Liver (tissue), 9 donors: ENCODE data around the gene CAP1. TPM values are rescaled to one million over a fixed set of nuclear protein-coding genes. Genes with fewer than 3 reads are reported as not detected.

Experiments
- DNase-seq: peaks from one replicate; pipeline ENCODE4 v3.0.0-alpha.2; 2017; ENCODE audit warnings: low spot score
- H3K27ac ChIP-seq, 2 donors: one replicate each; pipeline ENCODE4 v1.7.0; 2013; ENCODE audit warnings: inconsistent platforms in 2 of 2, low read length in 2 of 2, control low read depth in 1 of 2, low read depth in 1 of 2, mild to moderate bottlenecking in 1 of 2
- H3K27me3 ChIP-seq, 4 donors: one replicate each; pipeline versions ENCODE4 v1.6.1 to v1.7.0; 2013; ENCODE audit warnings: low read length in 3 of 4, inconsistent platforms in 1 of 4, mild to moderate bottlenecking in 1 of 4, moderate library complexity in 1 of 4; ENCODE audit not compliant: control insufficient read depth in 4 of 4, insufficient read depth in 4 of 4
- H3K36me3 ChIP-seq, 4 donors: one replicate each; pipeline versions ENCODE4 v1.6.1 to v1.7.0; 2013; ENCODE audit warnings: low read length in 3 of 4, mild to moderate bottlenecking in 3 of 4, low read depth in 1 of 4, moderate library complexity in 1 of 4; ENCODE audit not compliant: control insufficient read depth in 4 of 4, insufficient read depth in 3 of 4
- H3K4me1 ChIP-seq, 4 donors: one replicate each; pipeline versions ENCODE4 v1.6.1 to v1.7.0; 2013; ENCODE audit warnings: low read length in 3 of 4, mild to moderate bottlenecking in 3 of 4, moderate library complexity in 1 of 4; ENCODE audit not compliant: control insufficient read depth in 4 of 4, insufficient read depth in 4 of 4
- H3K4me3 ChIP-seq, 3 donors: one replicate each; pipeline versions ENCODE4 v1.6.1 to v1.7.0; 2013; ENCODE audit warnings: low read length in 3 of 3, control low read depth in 1 of 3, low read depth in 1 of 3, mild to moderate bottlenecking in 1 of 3
- H3K9ac ChIP-seq, 2 donors: one replicate each; pipeline ENCODE4 v1.7.0; 2013; ENCODE audit warnings: low read length in 2 of 2, mild to moderate bottlenecking in 2 of 2, moderate library complexity in 2 of 2, control low read depth in 1 of 2, low read depth in 1 of 2
- H3K9me3 ChIP-seq, 4 donors: one replicate each; pipeline versions ENCODE4 v1.6.1 to v1.7.0; 2013; ENCODE audit warnings: low read length in 3 of 4; ENCODE audit not compliant: control insufficient read depth in 4 of 4
- ATF3 ChIP-seq: IDR thresholded peaks from 2 replicates; pipeline ENCODE4 v1.6.1; 2016; ENCODE audit warnings: antibody characterized with exemption
- CTCF ChIP-seq: fragments of 150-350 bp; IDR thresholded peaks from 2 replicates; pipeline ENCODE4 v1.5.1; 2017; ENCODE audit warnings: improper control_type of control experiment, low read depth, low read length; ENCODE audit not compliant: missing input control
- FOXA1 ChIP-seq: IDR thresholded peaks from 2 replicates; pipeline ENCODE4 v1.6.1; 2016; ENCODE audit warnings: antibody characterized with exemption
- FOXA2 ChIP-seq: IDR thresholded peaks from 2 replicates; pipeline ENCODE4 v1.6.1; 2016; ENCODE audit warnings: antibody characterized with exemption
- JUND ChIP-seq, 2 donors: IDR thresholded peaks; 2 replicates each; pipeline ENCODE4 v1.6.1; 2016; ENCODE audit warnings: antibody characterized with exemption in 2 of 2
- NR2F2 ChIP-seq: IDR thresholded peaks from 2 replicates; pipeline ENCODE4 v1.6.1; 2016; ENCODE audit warnings: antibody characterized with exemption
- REST ChIP-seq: IDR thresholded peaks from 2 replicates; pipeline ENCODE4 v1.6.1; 2016; ENCODE audit warnings: antibody characterized with exemption, mild to moderate bottlenecking
- SP1 ChIP-seq: IDR thresholded peaks from 2 replicates; pipeline ENCODE4 v1.6.1; 2018; ENCODE audit warnings: antibody characterized with exemption, mild to moderate bottlenecking
- TAF1 ChIP-seq: conservative IDR thresholded peaks from 2 replicates; pipeline ENCODE4 v1.6.1; 2016; ENCODE audit warnings: antibody characterized with exemption, mild to moderate bottlenecking
- ZBTB33 ChIP-seq: IDR thresholded peaks from 2 replicates; pipeline ENCODE4 v1.6.1; 2016; ENCODE audit warnings: antibody characterized with exemption
- WGBS: extraction: QIAGEN DNeasy Blood & Tissue Kit; methylation state at CpG from one replicate; pipeline ENCODE4 v1.1.7; 2013; 5-methylcytosine and 5-hydroxymethylcytosine counted together
- polyA plus RNA-seq, 2 donors: library from polyadenylated mRNA; stranded (reverse) in 1 of 2; unstranded in 1 of 2; fragments of 200-250 nt in 1 of 2; fragments of >200 nt in 1 of 2; fragmentation: Nextera tagmentation in 1 of 2; extraction: Ambion mirVana in 1 of 2; gene quantifications; one replicate each; pipeline versions ENCODE4 v1.2.1 to v1.2.3, GENCODE V29; 2013 to 2015
- total RNA-seq, 2 donors: library from RNA; depleted of rRNA; stranded (reverse); fragments of >200 nt; gene quantifications; one replicate each; pipeline ENCODE4 v1.2.3, GENCODE V29; 2014
- donor health status: healthy.
- donor health status: healthy.
- donor health status: healthy.
- donor health status: healthy.
- donor health status: healthy.

The CAP1 gene
- total and polyA plus RNA-seq, 4 donors = 75.5 to 105 (median 84.6) TPM

GRCh38 chr1:40027647-40028046, 12.9 kb upstream of the CAP1 start:
- Histone ChIP-seq H3K4me1 (peaks cover 0 to 4% (median 0%) of the 10 kb centered on the region in 4 donors), H3K4me3 (no peak overlapping the region), H3K27me3 (no peaks in the 10 kb centered on the region), H3K9me3 (peaks cover 7 to 19% (median 8%) of the 10 kb centered on the region in 4 donors), H3K27ac (no peak overlapping the region), H3K9ac (no peak overlapping the region), H3K36me3 (no peaks in the 10 kb centered on the region)
- no peak for TF ChIP-seq NR2F2
- TF ChIP-seq TAF1 = no peak
- no peak for TF ChIP-seq REST
- no peak for TF ChIP-seq FOXA2
- no peak for TF ChIP-seq JUND (IDR thresholded peaks at IDR 0.05)
- no peak for TF ChIP-seq SP1
- TF ChIP-seq FOXA1 = no peak
- no peak for TF ChIP-seq ATF3
- DNase-seq = no peak

GRCh38 chr1:40029608-40030007, 10.9 kb upstream of the CAP1 start:
- Histone ChIP-seq H3K36me3 (no peaks in the 10 kb centered on the region), H3K9me3 (peaks cover 4 to 12% (median 6%) of the 10 kb centered on the region in 4 donors), H3K4me1 (peaks cover 0 to 4% (median 0%) of the 10 kb centered on the region in 4 donors), H3K4me3 (no peak overlapping the region), H3K9ac (no peak overlapping the region), H3K27me3 (no peaks in the 10 kb centered on the region), H3K27ac (no peak overlapping the region)
- DNase-seq = no peak
- no peak for TF ChIP-seq CTCF
- TF ChIP-seq FOXA1 = no peak
- TF ChIP-seq ZBTB33 = no peak
- TF ChIP-seq FOXA2 = no peak
- 72% methylated on average over 3 of the region's 3 CpGs for WGBS
